Gastrocnemius medialis (tissue), 4 donors: ENCODE data around the gene CIAO3. TPM values are rescaled to one million over a fixed set of nuclear protein-coding genes. Genes with fewer than 3 reads are reported as not detected.

Source experiments
- ATAC-seq, 2 donors: fragments of 150-250 bp; one replicate each; pipeline ENCODE4 v1.9.1; 2016
- DNase-seq, 2 donors: peaks; one replicate each; pipeline ENCODE4 v3.0.0-alpha.2; 2019
- H3K27ac ChIP-seq, 4 donors: fragments of 200-600 bp; sonication (generic); 1 replicate in 1 of 4; 2 replicates in 3 of 4; pipeline ENCODE4 v1.5.1; 2016 to 2018; ENCODE audit warnings: mild to moderate bottlenecking in 2 of 4, moderate library complexity in 1 of 4
- H3K27me3 ChIP-seq, 3 donors: fragments of 200-600 bp; sonication (generic) in 2 of 3; 1 replicate in 1 of 3; 2 replicates in 2 of 3; pipeline versions ENCODE4 v1.5.1 to v1.6.0; 2016 to 2019; ENCODE audit warnings: mild to moderate bottlenecking in 1 of 3, moderate library complexity in 1 of 3
- H3K36me3 ChIP-seq, 2 donors: fragments of 200-600 bp; sonication (generic) in 1 of 2; one replicate each; pipeline ENCODE4 v1.5.1; 2017 to 2018
- H3K4me1 ChIP-seq, 2 donors: fragments of 200-600 bp; sonication (generic) in 1 of 2; one replicate each; pipeline ENCODE4 v1.5.1; 2016 to 2017; ENCODE audit warnings: mild to moderate bottlenecking in 2 of 2
- H3K4me3 ChIP-seq, 4 donors: fragments of 200-600 bp; sonication (generic) in 3 of 4; 1 replicate in 1 of 4; 2 replicates in 3 of 4; pipeline ENCODE4 v1.5.1; 2016 to 2019; ENCODE audit warnings: mild to moderate bottlenecking in 2 of 4
- H3K9me3 ChIP-seq, 3 donors: fragments of 200-600 bp; sonication (generic) in 2 of 3; 1 replicate in 1 of 3; 2 replicates in 2 of 3; pipeline ENCODE4 v1.5.1; 2016 to 2019
- CTCF ChIP-seq, 5 experiments: fragments of 450-650 bp in 3 of 5; fragments of 200-600 bp in 2 of 5; sonication (generic) in 2 of 5; IDR thresholded peaks in 4 of 5; conservative IDR thresholded peaks in 1 of 5; 1 replicate in 4 of 5; 2 replicates in 1 of 5; pipeline ENCODE4 v1.5.1; 2016 to 2019; ENCODE audit warnings: antibody characterized with exemption in 5 of 5, mild to moderate bottlenecking in 3 of 5, moderate library complexity in 3 of 5
- POLR2A ChIP-seq, 2 donors: fragments of 450-650 bp; IDR thresholded peaks; one replicate each; pipeline ENCODE4 v1.6.1; 2017; ENCODE audit warnings: antibody characterized with exemption in 2 of 2, mild to moderate bottlenecking in 2 of 2, moderate library complexity in 2 of 2
- in situ Hi-C, 4 donors: fragments of 200-750 bp; cut with MboI; loops; one replicate each; pipeline versions ENCODE4 v1.15.0 to v1.8.0; 2017; ENCODE audit warnings: low sequenced_read_pairs in 4 of 4
- intact Hi-C: fragments of 100-400 bp; cut with DNase I; formaldehyde crosslinking; loops from one replicate; pipeline ENCODE4 v1.15.1; 2023; ENCODE audit warnings: low total_unique reads
- total RNA-seq, 4 donors: library from RNA; depleted of rRNA; stranded (reverse); fragments of >200 nt; gene quantifications; one replicate each; pipeline versions ENCODE4 v1.1.0 to v1.2.3, GENCODE V29; 2016

Gene CIAO3
- total RNA-seq, 4 donors from 2014 or later = 16.1 to 48.5 (median 21.6) TPM

DNA sequence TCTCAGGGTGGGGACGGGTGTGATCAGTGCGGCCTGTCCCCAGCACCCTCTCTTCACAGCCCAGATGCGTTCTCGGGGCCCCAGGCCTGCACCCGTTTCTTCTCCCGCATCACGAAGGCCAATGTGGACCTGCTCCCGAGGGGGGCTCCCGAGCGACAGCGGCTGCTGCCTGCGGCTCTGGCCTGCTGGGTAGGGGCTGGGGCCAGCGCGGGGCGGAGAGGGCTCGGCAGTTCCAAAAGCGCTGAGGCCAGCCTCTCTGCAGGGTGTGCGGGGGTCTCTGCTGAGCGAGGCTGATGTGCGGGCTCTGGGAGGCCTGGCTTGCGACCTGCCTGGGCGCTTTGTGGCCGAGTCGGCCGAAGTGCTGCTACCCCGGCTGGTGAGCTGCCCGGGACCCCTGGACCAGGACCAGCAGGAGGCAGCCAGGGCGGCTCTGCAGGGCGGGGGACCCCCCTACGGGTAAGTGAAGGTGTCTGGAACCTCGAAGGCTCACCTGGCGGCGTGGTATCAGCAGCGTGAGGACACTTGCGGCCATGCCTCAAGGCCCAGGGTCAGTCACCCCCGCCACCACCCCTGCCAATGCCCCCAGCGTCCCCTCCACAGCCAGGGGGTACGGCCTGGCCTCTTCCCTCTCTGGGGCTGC lies 24.2 kb upstream of the CIAO3 start:
- Histone ChIP-seq H3K4me1 (no peaks in the 10 kb centered on the region), H3K9me3 (no peaks in the 10 kb centered on the region), H3K4me3 (no peak overlapping the region), H3K36me3 (no peaks in the 10 kb centered on the region), H3K27ac (no peak overlapping the region), H3K27me3 (peaks cover 6 to 27% (median 15%) of the 10 kb centered on the region in 3 donors)
- ATAC-seq (no peak), DNase-seq (no peak)
- intact Hi-C loops = no loop called here
- TF ChIP-seq CTCF (IDR thresholded peaks at IDR 0.05 in 4 of 5, conservative IDR thresholded peaks at IDR 0.05 in 1 of 5) = no peak
- TF ChIP-seq POLR2A (IDR thresholded peaks at IDR 0.05) = no peak
- in situ Hi-C loops = no loop called here

GRCh38 chr16:764184-764750 lies 23.5 kb upstream of the CIAO3 start:
- Histone ChIP-seq H3K27ac (no peak overlapping the region), H3K4me1 (no peaks in the 10 kb centered on the region), H3K27me3 (peaks cover 0 to 27% (median 15%) of the 10 kb centered on the region in 3 donors), H3K36me3 (no peaks in the 10 kb centered on the region), H3K9me3 (no peaks in the 10 kb centered on the region), H3K4me3 (no peak overlapping the region)
- TF ChIP-seq POLR2A (IDR thresholded peaks at IDR 0.05) (no peak), CTCF (IDR thresholded peaks at IDR 0.05 in 4 of 5, conservative IDR thresholded peaks at IDR 0.05 in 1 of 5) (no peak)
- ATAC-seq (no peak), DNase-seq (no peak)
- intact Hi-C loops (no loop called here), in situ Hi-C loops (no loop called here)

DNA sequence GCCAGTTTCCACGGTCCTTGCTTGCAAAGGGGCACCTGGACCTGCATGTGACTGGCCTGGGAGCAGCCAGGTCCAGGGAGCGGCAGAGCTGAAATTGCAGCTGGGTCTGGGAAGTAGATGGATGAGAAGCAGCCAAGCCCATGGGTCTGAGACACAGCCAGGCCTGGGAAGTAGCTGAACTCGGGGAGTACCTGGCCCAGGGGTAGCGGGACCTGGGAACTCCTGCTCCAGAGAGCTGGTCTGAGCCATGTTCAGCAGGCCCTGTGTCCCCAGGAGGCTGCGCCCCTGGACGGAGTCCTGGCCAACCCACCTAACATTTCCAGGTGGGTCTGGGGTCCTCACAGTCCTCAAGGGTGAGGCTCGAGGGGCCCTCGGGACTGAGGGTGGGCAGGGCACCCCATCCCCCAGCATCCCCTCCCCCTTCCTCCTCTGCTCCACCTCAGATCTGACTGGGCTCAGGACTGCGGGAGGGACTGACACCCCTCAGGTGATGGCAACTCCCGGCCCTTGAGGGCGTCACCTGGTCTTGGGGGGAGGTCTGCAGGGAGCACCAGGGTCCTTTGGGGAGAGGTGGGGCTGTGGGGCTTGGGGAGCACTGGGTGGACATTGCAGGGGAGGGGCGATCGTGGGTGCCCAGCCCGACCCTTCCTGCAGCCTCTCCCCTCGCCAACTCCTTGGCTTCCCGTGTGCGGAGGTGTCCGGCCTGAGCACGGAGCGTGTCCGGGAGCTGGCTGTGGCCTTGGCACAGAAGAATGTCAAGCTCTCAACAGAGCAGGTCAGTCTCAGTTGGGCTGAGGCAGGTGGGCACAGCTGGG lies 22.8 kb upstream of the CIAO3 start:
- intact Hi-C loops (no loop called here), in situ Hi-C loops (no loop called here)
- no peaks in the 10 kb centered on the region for H3K9me3 ChIP-seq
- DNase-seq = no peak
- no peak for TF ChIP-seq POLR2A (IDR thresholded peaks at IDR 0.05)
- no peak for TF ChIP-seq CTCF (IDR thresholded peaks at IDR 0.05 in 4 of 5, conservative IDR thresholded peaks at IDR 0.05 in 1 of 5)
- H3K27ac ChIP-seq = no peak overlapping the region
- no peaks in the 10 kb centered on the region for H3K4me1 ChIP-seq
- peaks cover 0 to 24% (median 15%) of the 10 kb centered on the region in 3 donors for H3K27me3 ChIP-seq
- ATAC-seq = no peak
- H3K4me3 ChIP-seq = no peak overlapping the region
- no peaks in the 10 kb centered on the region for H3K36me3 ChIP-seq

DNA sequence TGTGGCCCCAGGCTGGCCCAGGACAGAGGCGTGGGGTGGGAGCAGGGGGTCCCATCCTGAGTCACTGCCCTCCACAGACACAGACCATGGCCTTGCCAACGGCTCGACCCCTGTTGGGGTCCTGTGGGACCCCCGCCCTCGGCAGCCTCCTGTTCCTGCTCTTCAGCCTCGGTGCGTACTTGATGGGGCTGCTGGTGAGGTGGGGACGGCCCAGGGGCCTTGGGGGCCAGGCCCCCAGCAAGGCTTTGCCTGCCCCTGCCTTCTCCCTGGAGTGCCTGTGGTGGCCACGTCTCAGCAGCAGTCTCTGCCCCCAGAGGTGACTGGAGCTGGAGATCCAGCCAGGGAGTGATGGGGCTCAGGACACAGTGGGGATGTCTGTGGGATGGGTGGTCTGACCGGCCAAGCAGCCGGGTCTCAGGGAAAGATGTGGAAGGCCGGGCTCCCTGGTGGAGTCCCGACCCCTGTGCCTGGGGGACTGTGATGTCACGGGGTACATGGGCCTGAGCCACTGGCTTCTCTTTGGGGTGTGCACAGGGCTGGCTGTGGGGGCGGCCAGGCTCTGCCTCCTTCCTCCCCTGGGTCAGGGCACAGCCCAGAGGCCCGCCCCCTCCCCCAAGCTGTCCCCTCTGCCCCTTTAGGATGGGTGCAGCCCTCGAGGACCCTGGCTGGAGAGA lies 21.9 kb upstream of the CIAO3 start:
- in situ Hi-C loops = no loop called here

More for the DNA sequence above, 21.9 kb upstream of the CIAO3 start:
- DNase-seq = no peak
- no peak overlapping the region for H3K27ac ChIP-seq
- ATAC-seq = no peak
- no peaks in the 10 kb centered on the region for H3K36me3 ChIP-seq
- H3K4me1 ChIP-seq = no peaks in the 10 kb centered on the region
- H3K9me3 ChIP-seq = no peaks in the 10 kb centered on the region
- no peak overlapping the region for H3K4me3 ChIP-seq
- intact Hi-C loops = no loop called here
- peaks cover 0 to 19% (median 15%) of the 10 kb centered on the region in 3 donors for H3K27me3 ChIP-seq
- TF ChIP-seq POLR2A (IDR thresholded peaks at IDR 0.05) (no peak), CTCF (IDR thresholded peaks at IDR 0.05 in 4 of 5, conservative IDR thresholded peaks at IDR 0.05 in 1 of 5) (no peak)
